ENCODE results near the gene TRAF2. TPM values are rescaled to one million over a fixed set of nuclear protein-coding genes. Genes with fewer than 3 reads are reported as not detected.

TRAF2 gene
- total and polyA plus RNA-seq, 2 of the 13 experiments (the other 11 are each of a cell fraction or from before 2014, with no cell fraction given): 12.4 to 13.6 TPM

DNA sequence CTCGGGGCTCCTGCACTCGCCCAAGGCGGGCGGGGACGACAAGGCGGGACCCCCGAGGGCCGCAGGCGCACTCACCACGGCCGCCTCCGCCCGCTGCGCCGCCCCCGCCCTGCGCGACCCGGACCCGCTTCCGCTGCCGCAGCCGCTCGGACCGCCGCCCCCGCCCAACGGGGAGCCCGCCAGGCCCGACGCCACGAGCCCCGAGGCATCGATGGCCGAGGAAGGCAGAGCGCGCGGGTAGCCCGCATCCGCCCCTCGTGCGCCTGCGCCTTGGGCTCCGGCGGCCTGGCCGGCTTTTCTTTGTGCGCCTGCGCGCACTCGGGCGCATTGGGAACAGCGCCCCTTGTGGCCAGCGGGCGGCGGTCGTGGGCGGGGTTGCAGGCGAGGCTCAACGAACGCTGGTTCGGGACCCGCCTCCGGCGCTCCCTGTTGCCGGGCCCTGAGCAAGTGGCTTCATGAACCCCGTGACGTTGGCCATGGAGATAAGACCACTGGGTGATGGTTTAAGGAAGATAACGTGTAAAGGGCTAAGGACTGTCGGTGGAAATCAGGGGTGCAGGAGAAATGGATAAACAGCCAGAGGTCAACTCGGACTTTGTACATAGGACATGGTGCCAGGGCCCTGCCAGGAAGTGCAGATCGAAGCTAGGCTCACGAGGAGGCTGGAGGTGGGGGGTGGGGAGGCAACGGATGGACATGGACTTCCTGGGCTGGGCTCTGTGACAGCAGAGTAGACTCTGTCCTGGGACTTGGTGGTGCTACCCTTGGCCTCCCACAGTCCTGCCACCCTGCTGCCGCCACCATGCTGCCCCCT is 58.4 kb downstream of the TRAF2 start, which contains the start of the genes C8G and FBXW5 (continued):
- TF ChIP-seq ZNF670 (CRISPR knock-in tag; IDR thresholded peaks at IDR 0.05; ENCODE audit: borderline replicate concordance) (peak; percentile 85), ISX (CRISPR knock-in tag; conservative IDR thresholded peaks at IDR 0.05) (no peak), NR2F6 (IDR thresholded peaks at IDR 0.05) (peak; percentile 40; the same call in 1 of the 2 replicates), NR2F6 (CRISPR knock-in tag; IDR thresholded peaks at IDR 0.05) (peak; percentile 28), ZNF569 (CRISPR knock-in tag; IDR thresholded peaks at IDR 0.05; ENCODE audit: borderline replicate concordance) (no peak), ZSCAN12 (CRISPR knock-in tag; IDR thresholded peaks at IDR 0.05) (peak; percentile 14; the same call in 1 of the 2 replicates), CCDC6 (CRISPR knock-in tag; IDR thresholded peaks at IDR 0.05) (no peak; the same call in 1 of the 2 replicates), ZNF773 (CRISPR knock-in tag; IDR thresholded peaks at IDR 0.05; ENCODE audit: borderline replicate concordance) (no peak), ZNF724P (CRISPR knock-in tag; IDR thresholded peaks at IDR 0.05; ENCODE audit: borderline replicate concordance) (0 out of 2 replicates have a peak, but pooled peaks have one; percentile 7), ZFP82 (CRISPR knock-in tag; IDR thresholded peaks at IDR 0.05; ENCODE audit: borderline replicate concordance) (peak; percentile 70; the same call in 1 of the 2 replicates), ZNF3 (CRISPR knock-in tag; IDR thresholded peaks at IDR 0.05) (no peak), ZNF180 (CRISPR knock-in tag; IDR thresholded peaks at IDR 0.05; ENCODE audit: borderline replicate concordance, low read depth) (no peak), DPF2 (CRISPR knock-in tag; IDR thresholded peaks at IDR 0.05; ENCODE audit: borderline replicate concordance, low read depth) (peak; percentile 53; the same call in 1 of the 2 replicates), SRSF4 (IDR thresholded peaks at IDR 0.05; ENCODE audit: low read depth, low read length, poor library complexity, severe bottlenecking) (no peak), ZNF644 (CRISPR knock-in tag; IDR thresholded peaks at IDR 0.05; ENCODE audit: low read depth) (no peak), ZKSCAN5 (CRISPR knock-in tag; IDR thresholded peaks at IDR 0.05) (no peak), NFKB2 (CRISPR knock-in tag; IDR thresholded peaks at IDR 0.05; ENCODE audit: borderline replicate concordance) (no peak; the same call in 1 of the 2 replicates), ZNF772 (CRISPR knock-in tag; IDR thresholded peaks at IDR 0.05) (peak; percentile 74; the same call in 1 of the 2 replicates), MEIS2 (CRISPR knock-in tag; IDR thresholded peaks at IDR 0.05) (no peak; the same call in 1 of the 2 replicates), ZNF230 (CRISPR knock-in tag; IDR thresholded peaks at IDR 0.05) (0 out of 2 replicates have a peak, but pooled peaks have one; percentile 58), ZNF598 (CRISPR knock-in tag; IDR thresholded peaks at IDR 0.05; ENCODE audit: borderline replicate concordance) (peak; percentile 90; the same call in 1 of the 2 replicates), MED13 (CRISPR knock-in tag; IDR thresholded peaks at IDR 0.05) (no peak; the same call in 1 of the 2 replicates), ZNF572 (CRISPR knock-in tag; IDR thresholded peaks at IDR 0.05) (0 out of 2 replicates have a peak, but pooled peaks have one; percentile 7), RBM22 (optimal IDR thresholded peaks at IDR 0.05; ENCODE audit: low read length) (no peak), HNRNPK (IDR thresholded peaks at IDR 0.05; ENCODE audit: low read depth, low read length, poor library complexity, severe bottlenecking) (no peak), HOXA5 (CRISPR knock-in tag; IDR thresholded peaks at IDR 0.05) (no peak), ZNF614 (CRISPR knock-in tag; IDR thresholded peaks at IDR 0.05; ENCODE audit: borderline replicate concordance) (peak; percentile 83), ZNF746 (CRISPR knock-in tag; IDR thresholded peaks at IDR 0.05) (no peak), CAMTA2 (CRISPR knock-in tag; IDR thresholded peaks at IDR 0.05; ENCODE audit: borderline replicate concordance) (no peak), SMAD1 (CRISPR knock-in tag; IDR thresholded peaks at IDR 0.05; ENCODE audit: borderline replicate concordance, low read depth) (no peak), ASH2L (IDR thresholded peaks at IDR 0.05; ENCODE audit: insufficient read length, low read depth, low read length) (peak; percentile 85), ZBTB1 (CRISPR knock-in tag; IDR thresholded peaks at IDR 0.05; ENCODE audit: borderline replicate concordance) (no peak)
